ENCODE results near the gene LACTBL1.
"Not testable (repeated sequence)": the region's sequence is repeated elsewhere in the genome, so short reads cannot be mapped to it uniquely, and the experiment has no call there.

The LACTBL1 gene

GRCh38 chr1:22972760-22973159 is at the start of gene LACTBL1:
TSS of gene LACTBL1 (minus strand) at chr1:22972866. CDS start at chr1:22972316, 550 bp downstream.
- DNase-seq = no peak

GRCh38 chr1:23021834-23022233 is 49.2 kb upstream of the LACTBL1 start:
- DNase-seq = no peak

- DNase-seq = no peak
Measured at GRCh38 chr1:23020706-23021405, 48.2 kb upstream of the LACTBL1 start.

- no peak for DNase-seq
Measured at GRCh38 chr1:23019863-23020625, 47.4 kb upstream of the LACTBL1 start.

GRCh38 chr1:23019094-23019862 is 46.6 kb upstream of the LACTBL1 start, which contains the start of gene KDM1A:
TSS of gene KDM1A (plus strand) at chr1:23019468. CDS start at chr1:23019597, 129 bp downstream.
- peak; percentile 95 for DNase-seq

GRCh38 chr1:23018661-23019093 is 46.0 kb upstream of the LACTBL1 start:
- no peak for DNase-seq

- no peak for DNase-seq
Measured at GRCh38 chr1:23013657-23014056, 41.0 kb upstream of the LACTBL1 start.

GRCh38 chr1:23010025-23010424 is 37.4 kb upstream of the LACTBL1 start:
- DNase-seq = not testable (repeated sequence)

GRCh38 chr1:23008901-23009300 is 36.2 kb upstream of the LACTBL1 start:
- DNase-seq = no peak

GRCh38 chr1:23007106-23007505 is 34.4 kb upstream of the LACTBL1 start:
- no peak for DNase-seq

GRCh38 chr1:23004769-23005168 is 32.1 kb upstream of the LACTBL1 start:
- not testable (repeated sequence) for DNase-seq

GRCh38 chr1:23004112-23004511 is 31.4 kb upstream of the LACTBL1 start:
- DNase-seq = no peak

GRCh38 chr1:23002218-23002617 is 29.6 kb upstream of the LACTBL1 start:
- not testable (repeated sequence) for DNase-seq

- DNase-seq = not testable (repeated sequence)
Measured at GRCh38 chr1:23000133-23000532, 27.5 kb upstream of the LACTBL1 start.

- not testable (repeated sequence) for DNase-seq
Measured at GRCh38 chr1:22997528-22997927, 24.9 kb upstream of the LACTBL1 start.

GRCh38 chr1:22995774-22996173 is 23.1 kb upstream of the LACTBL1 start:
- no peak for DNase-seq

- DNase-seq = not testable (repeated sequence)
Measured at GRCh38 chr1:22993220-22993795, 20.6 kb upstream of the LACTBL1 start.

GRCh38 chr1:22992384-22992783 is 19.7 kb upstream of the LACTBL1 start:
- not testable (repeated sequence) for DNase-seq

GRCh38 chr1:22983944-22984343 is 11.3 kb upstream of the LACTBL1 start:
- no peak for DNase-seq

GRCh38 chr1:22980471-22980790 is 7.8 kb upstream of the LACTBL1 start:
- not testable (repeated sequence) for DNase-seq

GRCh38 chr1:22978299-22978698 is 5.6 kb upstream of the LACTBL1 start:
- no peak for DNase-seq

GRCh38 chr1:22976461-22977243 is 4.0 kb upstream of the LACTBL1 start:
- peak; percentile 50 for DNase-seq

All from CD4-positive, alpha-beta T cell treated with Interferon gamma for 1 hour (primary cell).